ENCODE measurements around the gene SLC6A19.
"Not testable (repeated sequence)": the region's sequence is repeated elsewhere in the genome, so short reads cannot be mapped to it uniquely, and the experiment has no call there.

SLC6A19 gene

DNA sequence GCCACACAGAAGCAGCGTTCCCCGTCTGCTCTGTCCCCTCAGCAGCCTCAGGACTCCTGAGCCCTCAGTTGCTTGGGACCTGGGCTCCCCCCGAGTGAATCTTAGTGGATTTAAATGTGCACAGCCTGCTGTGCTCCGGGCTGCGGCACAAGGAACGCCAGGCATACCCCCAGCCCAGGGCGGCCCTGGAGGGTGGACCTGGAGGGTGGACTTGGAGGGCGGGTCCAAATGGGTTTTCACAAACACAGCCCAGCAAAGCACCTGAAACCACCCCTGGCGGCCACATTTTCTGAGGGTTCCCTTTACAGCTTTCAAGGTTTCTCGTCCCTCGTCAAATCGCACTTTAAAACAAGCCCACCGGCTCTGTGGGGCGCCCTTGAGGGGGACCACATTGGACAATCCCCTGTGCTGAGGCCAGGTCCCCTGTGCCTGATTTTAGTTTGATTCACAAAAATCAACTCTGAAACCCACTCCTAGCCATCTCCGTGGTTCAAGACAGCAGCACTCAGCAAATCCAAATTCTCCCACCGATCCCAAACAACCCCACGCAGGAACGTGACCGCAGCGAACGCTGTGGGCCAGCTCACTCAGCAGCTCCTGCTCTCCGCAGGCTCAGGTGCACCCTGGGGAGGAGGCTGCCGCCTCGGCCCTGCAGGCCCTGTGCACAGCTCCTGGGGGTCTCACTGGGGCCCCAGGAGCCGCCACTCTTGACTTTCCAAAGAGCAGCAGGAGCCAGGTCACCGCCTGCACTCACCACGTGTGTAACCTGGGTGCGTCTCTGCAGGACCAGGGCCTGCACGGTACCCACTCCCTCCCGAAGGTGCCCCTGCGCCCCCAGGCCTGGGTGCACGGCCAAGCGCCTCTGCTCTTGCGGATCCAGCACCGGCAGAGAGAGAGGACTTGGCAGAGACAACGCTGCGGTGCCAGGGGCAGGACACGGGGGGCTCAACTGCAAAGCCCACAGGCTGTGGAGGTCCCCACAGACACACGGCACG is 64.4 kb downstream of the SLC6A19 start:
- DNase-seq (ENCODE audit: low spot score), result no peak

GRCh38 chr5:1266791-1267190 is 65.4 kb downstream of the SLC6A19 start:
- DNase-seq (ENCODE audit: low spot score), result no peak

- DNase-seq (ENCODE audit: low spot score), result not testable (repeated sequence)
Observed at GRCh38 chr5:1267464-1267863, 66.1 kb downstream of the SLC6A19 start.

- no peak for DNase-seq (ENCODE audit: low spot score)
Observed at GRCh38 chr5:1268056-1268455, 66.7 kb downstream of the SLC6A19 start.

DNA sequence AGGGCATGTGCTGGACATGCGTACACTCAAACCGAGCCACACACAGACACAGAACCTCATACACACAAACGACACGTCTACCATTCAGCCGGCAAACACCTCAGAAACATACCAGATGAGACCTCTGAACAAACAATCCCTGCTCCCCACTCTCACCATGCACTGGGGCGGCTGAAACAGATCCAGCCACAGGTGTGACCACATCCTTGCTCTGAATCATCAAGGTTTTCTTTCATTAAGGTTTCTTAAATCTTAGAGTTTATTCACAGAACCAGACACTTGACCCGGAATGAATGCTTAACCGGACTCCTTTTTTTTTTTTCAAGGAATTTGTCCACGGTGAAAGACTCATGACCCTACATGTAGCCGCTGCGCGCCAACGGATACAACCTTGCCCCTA is 67.3 kb downstream of the SLC6A19 start:
- peak; percentile 30 for DNase-seq (ENCODE audit: low spot score)

DNA sequence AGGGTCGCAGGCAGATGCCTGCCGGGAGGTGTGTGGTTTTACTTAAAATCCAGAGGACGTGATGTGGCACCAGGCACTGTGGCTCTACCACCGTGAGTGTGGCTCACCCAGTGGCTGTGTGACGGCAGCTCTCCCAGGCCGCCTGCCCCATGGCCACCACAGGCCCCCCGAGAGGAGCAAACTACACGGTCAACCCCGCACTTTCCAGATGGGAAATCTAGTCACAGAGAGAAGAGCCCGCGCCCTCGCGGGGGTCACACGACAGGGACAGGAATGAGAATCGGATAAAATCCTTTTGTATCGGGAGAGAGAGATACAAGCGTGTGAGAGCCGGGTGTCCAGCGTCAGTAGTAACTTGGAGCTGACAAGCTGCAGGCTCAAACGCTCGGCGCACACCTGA is 69.0 kb downstream of the SLC6A19 start:
- DNase-seq (ENCODE audit: low spot score), result no peak

- no peak for DNase-seq (ENCODE audit: low spot score)
Observed at GRCh38 chr5:1270933-1271914, 69.8 kb downstream of the SLC6A19 start.

DNA sequence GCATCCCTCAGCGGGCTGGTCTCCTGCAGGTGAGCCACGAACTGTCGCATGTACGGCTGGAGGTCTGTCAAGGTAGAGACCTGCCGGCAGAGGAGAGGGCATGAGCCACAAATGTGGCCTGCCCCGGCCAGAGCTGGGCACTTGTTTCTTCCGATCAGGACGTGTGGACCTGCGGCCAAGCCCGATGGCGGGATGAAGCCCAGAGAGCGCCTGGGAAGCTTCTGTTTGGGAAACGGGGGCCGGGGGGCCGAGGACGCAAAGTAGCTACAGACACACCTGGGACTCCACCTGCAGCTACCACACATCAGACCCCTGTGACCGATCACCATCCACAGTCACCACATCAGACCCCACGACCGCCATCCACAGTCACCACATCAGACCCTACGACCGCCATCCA is 70.8 kb downstream of the SLC6A19 start:
- DNase-seq (ENCODE audit: low spot score), result no peak

GRCh38 chr5:1273745-1274144 is 72.3 kb downstream of the SLC6A19 start:
- DNase-seq (ENCODE audit: low spot score), result no peak

DNA sequence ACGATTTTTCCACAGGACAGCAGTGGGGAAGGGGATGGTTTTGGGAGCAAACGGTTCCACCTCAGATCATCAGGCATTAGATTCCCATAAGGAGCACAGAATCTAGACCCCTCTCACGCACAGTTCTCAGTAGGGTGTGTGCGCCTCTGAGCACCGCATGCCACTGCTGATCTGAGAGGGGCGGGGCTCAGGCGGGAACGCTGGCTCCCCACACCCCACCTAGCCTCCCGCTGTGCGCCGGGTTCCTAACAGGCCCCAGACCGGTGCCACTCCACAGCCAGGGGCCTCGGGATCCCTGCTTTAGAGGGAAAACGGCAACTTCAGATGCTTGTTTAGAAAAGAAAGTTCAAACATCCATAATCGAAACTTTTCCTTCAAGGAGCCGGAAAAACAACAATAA is 73.1 kb downstream of the SLC6A19 start:
- DNase-seq (ENCODE audit: low spot score), result no peak
